H1 (cell line): Measurements from ENCODE around the gene PTPRD. TPM values are rescaled to one million over a fixed set of nuclear protein-coding genes. Genes with fewer than 3 reads are reported as not detected.

Source experiments
- polyA plus RNA-seq, 7 experiments: library from polyadenylated mRNA; depleted of rRNA in 3 of 7; stranded (reverse) in 5 of 7; unstranded in 2 of 7; fragments of >200 nt in 5 of 7; fragments of 200-250 nt in 2 of 7; gene quantifications; 1 replicate in 5 of 7; 2 replicates in 1 of 7; 4 replicates in 1 of 7; pipeline versions ENCODE4 v1.2.1 to v1.2.3, GENCODE V29; 2011 to 2013; ENCODE audit warnings: missing spikeins in 2 of 7, mixed read lengths in 2 of 7
- total RNA-seq: library from RNA; stranded (reverse); fragmentation: NEBNext Ultra II Directional; extraction: Animal tissue kit (Norgen Biotek cat#: 25700); gene quantifications from 2 replicates; pipeline ENCODE4 v1.2.1, GENCODE V29; 2021
- TF ChIP-seq, protein P1 (sequence below): IDR thresholded peaks from 2 replicates; pipeline ENCODE4 v1.6.1; 2011; ENCODE audit warnings: low read length, improper control_type of control experiment
- TF ChIP-seq, protein P2 (sequence below): IDR thresholded peaks from 2 replicates; pipeline ENCODE4 v1.6.1; 2011; ENCODE audit warnings: low read depth, mild to moderate bottlenecking, low read length; ENCODE audit not compliant: insufficient read depth

Gene PTPRD
- total and polyA plus RNA-seq, 2 of the 8 experiments (the other 6 are each of a cell fraction or from before 2014, with no cell fraction given): 17.2 to 77.0 TPM

DNA sequence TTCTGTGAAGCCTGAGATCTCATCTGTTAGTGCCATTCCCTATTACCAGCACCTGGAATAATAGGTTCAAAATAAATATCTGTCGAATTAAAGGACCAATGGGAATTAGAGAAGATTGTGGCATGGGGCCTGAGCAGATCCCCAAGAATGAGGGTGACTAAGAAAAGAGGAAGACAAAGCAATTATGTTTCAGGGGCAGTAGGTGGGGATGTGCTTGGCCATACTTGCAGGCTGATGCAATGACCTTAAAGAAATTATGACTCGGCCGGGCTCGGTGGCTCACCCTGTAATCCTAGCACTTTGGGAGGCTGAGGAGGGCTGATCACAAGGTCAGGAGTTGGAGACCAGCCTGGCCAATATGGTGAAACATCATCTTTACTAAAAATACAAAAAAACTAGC lies 562.8 kb downstream of the PTPRD start (continued):
- TF ChIP-seq, protein P1, sequence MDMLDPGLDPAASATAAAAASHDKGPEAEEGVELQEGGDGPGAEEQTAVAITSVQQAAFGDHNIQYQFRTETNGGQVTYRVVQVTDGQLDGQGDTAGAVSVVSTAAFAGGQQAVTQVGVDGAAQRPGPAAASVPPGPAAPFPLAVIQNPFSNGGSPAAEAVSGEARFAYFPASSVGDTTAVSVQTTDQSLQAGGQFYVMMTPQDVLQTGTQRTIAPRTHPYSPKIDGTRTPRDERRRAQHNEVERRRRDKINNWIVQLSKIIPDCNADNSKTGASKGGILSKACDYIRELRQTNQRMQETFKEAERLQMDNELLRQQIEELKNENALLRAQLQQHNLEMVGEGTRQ: no peak
- TF ChIP-seq, protein P2, sequence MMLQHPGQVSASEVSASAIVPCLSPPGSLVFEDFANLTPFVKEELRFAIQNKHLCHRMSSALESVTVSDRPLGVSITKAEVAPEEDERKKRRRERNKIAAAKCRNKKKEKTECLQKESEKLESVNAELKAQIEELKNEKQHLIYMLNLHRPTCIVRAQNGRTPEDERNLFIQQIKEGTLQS: no peak
